ENCODE results near the gene ARL16.

DNA sequence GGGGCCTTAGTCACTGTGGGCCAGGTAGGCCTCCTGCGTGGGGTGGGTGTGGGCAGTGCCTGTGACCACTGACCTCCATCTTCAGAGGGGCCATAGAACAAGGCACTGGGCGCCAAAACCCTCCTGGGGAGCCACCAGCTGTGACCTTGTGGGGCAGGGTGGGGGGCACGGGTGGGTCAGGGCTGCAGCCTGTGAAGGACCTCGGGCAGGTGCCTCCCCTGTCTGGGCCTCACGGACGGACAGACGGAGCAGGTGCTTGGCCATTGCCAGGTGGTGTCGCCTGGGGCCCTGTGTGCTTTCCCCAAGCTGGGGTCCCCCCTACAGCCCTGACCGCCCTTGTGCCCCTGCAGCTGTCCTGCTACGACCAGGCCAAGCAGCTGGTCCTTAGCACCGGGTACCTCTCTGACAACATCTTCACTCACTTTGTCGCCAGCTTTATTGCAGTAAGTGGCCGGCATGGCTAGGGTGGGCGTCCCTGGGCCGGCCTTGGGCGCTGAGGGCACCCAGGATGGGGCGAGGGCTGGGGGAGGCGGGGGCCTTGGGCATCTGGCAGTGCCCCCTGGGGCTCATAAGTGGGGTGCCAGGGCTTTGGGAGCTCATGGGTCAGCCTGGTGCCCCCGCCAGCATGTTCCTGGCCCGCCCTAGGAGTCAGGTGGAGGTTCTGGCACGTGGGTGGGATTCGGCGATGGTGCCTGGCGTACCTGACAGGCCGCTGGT, 33.6 kb upstream of the ARL16 start:
- TF ChIP-seq ZFX (IDR thresholded peaks at IDR 0.05; ENCODE audit: borderline replicate concordance) = no peak
- TF ChIP-seq, protein P1, sequence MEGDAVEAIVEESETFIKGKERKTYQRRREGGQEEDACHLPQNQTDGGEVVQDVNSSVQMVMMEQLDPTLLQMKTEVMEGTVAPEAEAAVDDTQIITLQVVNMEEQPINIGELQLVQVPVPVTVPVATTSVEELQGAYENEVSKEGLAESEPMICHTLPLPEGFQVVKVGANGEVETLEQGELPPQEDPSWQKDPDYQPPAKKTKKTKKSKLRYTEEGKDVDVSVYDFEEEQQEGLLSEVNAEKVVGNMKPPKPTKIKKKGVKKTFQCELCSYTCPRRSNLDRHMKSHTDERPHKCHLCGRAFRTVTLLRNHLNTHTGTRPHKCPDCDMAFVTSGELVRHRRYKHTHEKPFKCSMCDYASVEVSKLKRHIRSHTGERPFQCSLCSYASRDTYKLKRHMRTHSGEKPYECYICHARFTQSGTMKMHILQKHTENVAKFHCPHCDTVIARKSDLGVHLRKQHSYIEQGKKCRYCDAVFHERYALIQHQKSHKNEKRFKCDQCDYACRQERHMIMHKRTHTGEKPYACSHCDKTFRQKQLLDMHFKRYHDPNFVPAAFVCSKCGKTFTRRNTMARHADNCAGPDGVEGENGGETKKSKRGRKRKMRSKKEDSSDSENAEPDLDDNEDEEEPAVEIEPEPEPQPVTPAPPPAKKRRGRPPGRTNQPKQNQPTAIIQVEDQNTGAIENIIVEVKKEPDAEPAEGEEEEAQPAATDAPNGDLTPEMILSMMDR (IDR thresholded peaks at IDR 0.05) = no peak

Data from 22Rv1 (cell line).